ENCODE measurements around the gene SZT2.

Gene SZT2

DNA sequence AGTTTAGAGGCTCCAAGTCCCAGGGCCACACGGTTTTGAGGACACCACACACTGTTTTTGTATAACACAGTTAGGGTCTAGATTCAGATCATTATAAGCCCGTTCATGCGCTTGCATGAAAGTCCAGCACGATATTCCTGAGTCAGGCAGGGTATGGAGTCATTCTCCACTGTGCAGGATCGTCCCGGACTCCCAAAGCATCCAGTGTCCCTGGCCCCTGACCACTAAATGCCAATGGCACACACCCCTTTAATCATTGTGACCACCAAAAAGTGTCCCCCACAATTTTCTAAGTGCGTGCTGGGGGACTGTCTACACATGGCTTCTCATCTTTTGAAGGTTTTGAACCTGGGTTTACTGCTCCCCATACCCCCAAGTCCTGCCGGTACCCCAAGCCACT, 113.8 kb downstream of the SZT2 start:
- no peak overlapping the region for H3K27ac ChIP-seq (ENCODE audit: low read depth, low read length)
- peaks cover 5% of the 10 kb centered on the region; the same call in 1 of the 2 replicates for H3K9me3 ChIP-seq (ENCODE audit: control insufficient read depth, insufficient read depth, low read depth, low read length)
- no peak overlapping the region for H3K4me3 ChIP-seq (ENCODE audit: low read depth, low read length)
- no peak overlapping the region for H3K9ac ChIP-seq (ENCODE audit: low read length)
- no peaks in the 10 kb centered on the region for H3K4me1 ChIP-seq (ENCODE audit: control insufficient read depth, insufficient read depth, low read length)
- H3K36me3 ChIP-seq (ENCODE audit: control insufficient read depth, insufficient read depth, low read length), result no peaks in the 10 kb centered on the region
- H3K27me3 ChIP-seq (ENCODE audit: control insufficient read depth, insufficient read depth, low read length), result no peaks in the 10 kb centered on the region

All from HUES6 (cell line).